ENCODE measurements around the gene NASP.

DNA sequence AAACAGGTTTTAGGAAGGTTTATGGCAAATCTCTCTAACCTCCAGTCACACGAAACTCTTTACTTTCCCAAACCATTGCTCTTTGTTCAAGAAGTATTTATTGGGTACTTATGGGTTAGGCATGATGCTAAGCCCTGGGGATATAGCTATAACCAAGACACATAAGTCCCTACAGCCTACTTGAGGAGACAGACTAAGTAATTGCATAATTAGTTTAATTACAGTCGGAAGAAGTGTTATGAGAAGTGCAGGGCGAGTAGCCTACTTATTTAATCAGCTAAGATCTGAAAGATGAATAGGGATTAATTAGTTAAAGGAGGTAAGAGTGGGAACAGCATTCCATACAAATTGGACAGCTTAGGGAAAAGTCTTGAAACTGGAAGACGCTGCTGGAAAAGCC, 13.2 kb upstream of the NASP start:
- TF ChIP-seq, protein P1, sequence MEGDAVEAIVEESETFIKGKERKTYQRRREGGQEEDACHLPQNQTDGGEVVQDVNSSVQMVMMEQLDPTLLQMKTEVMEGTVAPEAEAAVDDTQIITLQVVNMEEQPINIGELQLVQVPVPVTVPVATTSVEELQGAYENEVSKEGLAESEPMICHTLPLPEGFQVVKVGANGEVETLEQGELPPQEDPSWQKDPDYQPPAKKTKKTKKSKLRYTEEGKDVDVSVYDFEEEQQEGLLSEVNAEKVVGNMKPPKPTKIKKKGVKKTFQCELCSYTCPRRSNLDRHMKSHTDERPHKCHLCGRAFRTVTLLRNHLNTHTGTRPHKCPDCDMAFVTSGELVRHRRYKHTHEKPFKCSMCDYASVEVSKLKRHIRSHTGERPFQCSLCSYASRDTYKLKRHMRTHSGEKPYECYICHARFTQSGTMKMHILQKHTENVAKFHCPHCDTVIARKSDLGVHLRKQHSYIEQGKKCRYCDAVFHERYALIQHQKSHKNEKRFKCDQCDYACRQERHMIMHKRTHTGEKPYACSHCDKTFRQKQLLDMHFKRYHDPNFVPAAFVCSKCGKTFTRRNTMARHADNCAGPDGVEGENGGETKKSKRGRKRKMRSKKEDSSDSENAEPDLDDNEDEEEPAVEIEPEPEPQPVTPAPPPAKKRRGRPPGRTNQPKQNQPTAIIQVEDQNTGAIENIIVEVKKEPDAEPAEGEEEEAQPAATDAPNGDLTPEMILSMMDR (IDR thresholded peaks at IDR 0.05) = no peak
- no peak for TF ChIP-seq POLR2A (IDR thresholded peaks at IDR 0.05)
